Measurements from ENCODE around the gene ZNF335. TPM values are rescaled to one million over a fixed set of nuclear protein-coding genes. Genes with fewer than 3 reads are reported as not detected.
"Not testable (repeated sequence)": the region's sequence is repeated elsewhere in the genome, so short reads cannot be mapped to it uniquely, and the experiment has no call there.

The ZNF335 gene
- total RNA-seq, 6 experiments from 2014 or later: 6.5 to 9.3 (median 7.8) TPM

DNA sequence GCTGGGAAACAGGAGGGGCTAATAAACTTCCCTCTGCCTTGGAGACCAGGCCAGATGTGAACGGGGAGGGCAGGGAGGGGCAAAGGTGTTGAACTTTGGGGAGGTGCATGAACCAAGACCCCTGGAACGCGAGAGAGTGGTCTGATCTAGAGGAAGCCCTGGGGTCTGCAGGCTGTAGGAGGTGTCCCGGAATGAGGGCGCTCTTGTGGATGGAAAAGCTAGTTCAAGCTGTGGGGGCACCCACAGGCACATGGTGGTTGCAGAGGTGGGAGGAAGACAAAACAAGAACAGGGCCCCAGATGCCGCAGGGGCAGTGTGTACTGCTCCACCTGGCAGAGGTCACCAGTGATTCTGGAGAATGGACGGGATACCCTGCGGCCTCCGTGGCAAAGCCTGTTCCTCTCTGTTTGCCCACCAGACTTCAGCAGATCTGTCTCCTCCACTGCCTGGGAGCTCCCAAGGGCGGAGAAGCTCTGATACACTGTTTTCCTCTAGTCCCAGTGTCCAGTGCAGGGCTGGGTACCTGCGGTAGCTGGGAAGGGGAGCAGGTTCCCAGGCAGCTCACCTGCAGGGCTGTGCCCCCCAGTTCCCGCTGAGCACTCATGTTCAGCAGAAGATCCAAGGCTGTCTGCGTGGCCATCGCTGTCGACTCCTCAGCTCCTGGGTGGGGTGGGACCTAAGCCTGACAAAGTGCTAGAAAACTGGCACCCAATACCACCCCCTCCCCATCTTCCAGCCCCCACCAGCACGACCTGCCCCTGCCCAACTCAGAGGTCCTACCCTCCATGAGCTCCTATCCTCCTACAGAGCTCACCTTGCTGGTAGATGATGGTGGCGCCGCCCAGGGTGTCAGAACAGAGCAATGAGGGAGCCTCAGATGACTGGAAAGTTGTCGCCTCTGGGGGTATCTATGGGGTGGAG, 14.7 kb downstream of the ZNF335 start:
- H3K36me3 ChIP-seq: peaks cover 0 to 74% (median 32%) of the 10 kb centered on the region in 4 donors
- no peaks in the 10 kb centered on the region for H3K4me1 ChIP-seq
- intact Hi-C loops (cut with DNase I): loop anchor here in 1 of 2 donors (10.0 kb wide), 1 partner anchor 142 kb away; the partner anchor contains the start of gene UBE2C
- H3K27ac ChIP-seq: no peak overlapping the region
- TF ChIP-seq, protein P1, sequence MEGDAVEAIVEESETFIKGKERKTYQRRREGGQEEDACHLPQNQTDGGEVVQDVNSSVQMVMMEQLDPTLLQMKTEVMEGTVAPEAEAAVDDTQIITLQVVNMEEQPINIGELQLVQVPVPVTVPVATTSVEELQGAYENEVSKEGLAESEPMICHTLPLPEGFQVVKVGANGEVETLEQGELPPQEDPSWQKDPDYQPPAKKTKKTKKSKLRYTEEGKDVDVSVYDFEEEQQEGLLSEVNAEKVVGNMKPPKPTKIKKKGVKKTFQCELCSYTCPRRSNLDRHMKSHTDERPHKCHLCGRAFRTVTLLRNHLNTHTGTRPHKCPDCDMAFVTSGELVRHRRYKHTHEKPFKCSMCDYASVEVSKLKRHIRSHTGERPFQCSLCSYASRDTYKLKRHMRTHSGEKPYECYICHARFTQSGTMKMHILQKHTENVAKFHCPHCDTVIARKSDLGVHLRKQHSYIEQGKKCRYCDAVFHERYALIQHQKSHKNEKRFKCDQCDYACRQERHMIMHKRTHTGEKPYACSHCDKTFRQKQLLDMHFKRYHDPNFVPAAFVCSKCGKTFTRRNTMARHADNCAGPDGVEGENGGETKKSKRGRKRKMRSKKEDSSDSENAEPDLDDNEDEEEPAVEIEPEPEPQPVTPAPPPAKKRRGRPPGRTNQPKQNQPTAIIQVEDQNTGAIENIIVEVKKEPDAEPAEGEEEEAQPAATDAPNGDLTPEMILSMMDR (IDR thresholded peaks at IDR 0.05): no peak
- TF ChIP-seq POLR2A (IDR thresholded peaks at IDR 0.05): no peak
- no peak overlapping the region for H3K4me3 ChIP-seq
- ATAC-seq (peak in 1 of 4 donors; percentile 11), DNase-seq (peak in 2 of 3 donors; percentile 40 to 44)
- no peaks in the 10 kb centered on the region for H3K27me3 ChIP-seq
- WGBS (ENCODE audit: insufficient coverage, low coverage, low lambda C conversion rate, missing lambda C conversion rate): 69% methylated on average over 7 of the region's 19 CpGs
- H3K9me3 ChIP-seq: no peaks in the 10 kb centered on the region

DNA sequence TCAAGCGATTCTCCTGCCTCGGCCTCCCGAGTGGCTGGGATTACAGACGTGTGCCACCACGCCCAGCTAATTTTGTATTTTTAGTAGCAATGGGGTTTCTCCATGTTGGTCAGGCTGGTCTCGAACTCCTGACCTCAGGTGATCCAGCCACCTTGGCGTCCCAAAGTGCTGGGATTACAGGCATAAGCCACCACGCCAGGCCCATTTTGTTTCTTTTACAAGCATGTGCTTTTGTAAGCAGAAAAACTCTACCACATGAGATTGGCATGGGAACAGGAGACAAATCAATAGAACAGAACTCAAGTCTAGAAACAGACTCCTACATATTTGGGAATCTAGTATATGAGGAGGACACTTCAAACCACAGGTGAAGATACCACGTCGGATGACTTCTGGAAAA, 15.7 kb downstream of the ZNF335 start:
- H3K27me3 ChIP-seq, ATAC-seq, H3K4me1 ChIP-seq, H3K9me3 ChIP-seq, H3K27ac ChIP-seq, H3K4me3 ChIP-seq: not testable (repeated sequence)
- 93% methylated on average over 10 of the region's 10 CpGs for whole genome bisulfite sequencing (ENCODE audit: insufficient coverage, low coverage, low lambda C conversion rate, missing lambda C conversion rate)
- H3K36me3 ChIP-seq: peaks cover 0 to 75% (median 31%) of the 10 kb centered on the region in 4 donors
- peak in 2 of 3 donors; percentile 11 to 23 for DNase-seq
- intact Hi-C loops (cut with DNase I): loop anchor here in 1 of 2 donors (10.0 kb wide), 1 partner anchor 142 kb away; the partner anchor contains the start of gene UBE2C

DNA sequence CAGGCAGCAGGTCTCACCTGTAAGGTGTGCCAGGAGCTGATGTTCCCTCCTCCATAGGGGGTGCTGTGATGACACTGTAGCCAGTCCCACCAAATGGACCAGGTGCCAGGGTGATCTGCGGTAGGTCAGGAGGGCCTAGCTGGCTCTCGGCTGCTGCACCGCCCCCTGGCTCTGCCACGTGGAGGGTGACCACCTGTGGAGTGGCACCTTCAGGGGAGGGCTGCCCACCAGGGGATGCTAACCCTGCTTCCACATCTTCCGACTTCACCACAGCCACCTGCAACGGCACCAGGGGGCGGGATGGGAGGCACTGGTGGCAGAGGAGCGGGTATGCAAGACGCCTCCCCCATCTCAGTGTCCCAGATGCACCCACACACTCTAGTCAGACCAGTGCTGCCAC, 18.3 kb downstream of the ZNF335 start:
- peak in 1 of 3 donors; percentile 44 for DNase-seq
- no peak for ATAC-seq
- Histone ChIP-seq H3K9me3 (no peaks in the 10 kb centered on the region), H3K27me3 (no peaks in the 10 kb centered on the region), H3K4me3 (no peak overlapping the region), H3K36me3 (peaks cover 0 to 67% (median 18%) of the 10 kb centered on the region in 4 donors), H3K4me1 (no peaks in the 10 kb centered on the region), H3K27ac (no peak overlapping the region)
- intact Hi-C loops (cut with DNase I): loop anchor here in 1 of 2 donors (10.0 kb wide), 1 partner anchor 139 kb away; the partner anchor contains the start of gene UBE2C
- TF ChIP-seq POLR2A (IDR thresholded peaks at IDR 0.05): no peak
- TF ChIP-seq, protein P1 (IDR thresholded peaks at IDR 0.05): no peak
- WGBS (ENCODE audit: insufficient coverage, low coverage, low lambda C conversion rate, missing lambda C conversion rate): 94% methylated on average over 2 of the region's 9 CpGs

DNA sequence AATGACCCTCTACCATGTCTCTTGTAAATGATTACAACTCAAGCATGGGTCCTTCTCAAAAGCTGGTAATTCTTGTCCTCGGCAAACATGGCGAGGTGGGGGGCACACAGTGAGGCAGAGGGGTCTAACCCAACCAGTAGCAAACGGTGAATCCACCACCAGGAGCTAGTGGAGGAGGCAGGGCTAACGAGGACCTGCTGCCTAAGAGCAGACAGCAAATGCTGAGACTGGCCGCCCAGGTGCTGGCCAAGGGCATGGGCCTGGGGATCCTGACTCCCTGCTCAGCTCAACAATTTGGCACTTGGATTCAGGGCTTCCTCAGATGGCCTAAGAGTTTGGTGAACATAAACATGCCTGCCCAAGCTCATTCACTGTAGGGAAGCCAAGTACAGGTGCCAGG, 19.1 kb downstream of the ZNF335 start:
- no peaks in the 10 kb centered on the region for H3K9me3 ChIP-seq
- H3K4me3 ChIP-seq: no peak overlapping the region
- H3K4me1 ChIP-seq: no peaks in the 10 kb centered on the region
- ATAC-seq: no peak
- no peaks in the 10 kb centered on the region for H3K27me3 ChIP-seq
- peaks cover 5 to 68% (median 18%) of the 10 kb centered on the region in 4 donors for H3K36me3 ChIP-seq
- intact Hi-C loops (cut with DNase I): loop anchor here in 1 of 2 donors (10.0 kb wide), 1 partner anchor 138 kb away; the partner anchor contains the start of gene UBE2C
- no peak overlapping the region for H3K27ac ChIP-seq
- TF ChIP-seq, protein P1 (IDR thresholded peaks at IDR 0.05): no peak
- no peak for TF ChIP-seq POLR2A (IDR thresholded peaks at IDR 0.05)
- WGBS (ENCODE audit: insufficient coverage, low coverage, low lambda C conversion rate, missing lambda C conversion rate): no CpG with 5 or more reads among the region's 5 CpGs
- DNase-seq: peak in 1 of 3 donors; percentile 33

Data from right lobe of liver (tissue), 6 donors.